ENCODE measurements around the gene MRPS23. TPM values are rescaled to one million over a fixed set of nuclear protein-coding genes. Genes with fewer than 3 reads are reported as not detected.

Gene MRPS23
- total and polyA plus RNA-seq, 5 donors from 2014 or later: 14.0 to 44.0 (median 40.2) TPM

GRCh38 chr17:57834146-57834741, 15.6 kb downstream of the MRPS23 start:
- H3K4me3 ChIP-seq (ENCODE audit: low read depth, low read length): no peak overlapping the region
- H3K36me3 ChIP-seq (ENCODE audit: control insufficient read depth, insufficient read depth, low read length): peaks cover 10% of the 10 kb centered on the region
- H3K27ac Mint-ChIP-seq: peak overlapping the region in 1 of 3 donors; percentile 36
- no peaks in the 10 kb centered on the region for H3K9me3 Mint-ChIP-seq
- H3K9me3 ChIP-seq (ENCODE audit: control insufficient read depth in 2 of 2, low read length in 2 of 2): no peaks in the 10 kb centered on the region
- H3K4me1 Mint-ChIP-seq: peaks cover 0 to 6% (median 2%) of the 10 kb centered on the region in 4 donors
- no peaks in the 10 kb centered on the region for H3K27me3 Mint-ChIP-seq
- peaks cover 5% of the 10 kb centered on the region for H3K36me3 Mint-ChIP-seq
- H3K4me1 ChIP-seq (ENCODE audit: control insufficient read depth, insufficient read depth, low read length, poor library complexity, severe bottlenecking): peaks cover 5% of the 10 kb centered on the region
- H3K4me3 Mint-ChIP-seq: no peak overlapping the region
- ATAC-seq (ENCODE audit: low read depth in 2 of 2): no peak
- H3K27me3 ChIP-seq (ENCODE audit: control insufficient read depth, insufficient read depth, low read length): no peaks in the 10 kb centered on the region
- peak in 1 of 3 donors; percentile 4 for DNase-seq
- no peak overlapping the region for H3K27ac ChIP-seq (ENCODE audit: insufficient read depth, low read length, poor library complexity, severe bottlenecking)

- no peak overlapping the region for H3K4me3 Mint-ChIP-seq
- H3K27me3 Mint-ChIP-seq: no peaks in the 10 kb centered on the region
- peaks cover 0 to 1% (median under 1%) of the 10 kb centered on the region in 4 donors for H3K4me1 Mint-ChIP-seq
- Histone ChIP-seq H3K36me3 (ENCODE audit: control insufficient read depth, insufficient read depth, low read length) (peaks cover 2% of the 10 kb centered on the region), H3K4me3 (ENCODE audit: low read depth, low read length) (peak overlapping the region; percentile 68), H3K4me1 (ENCODE audit: control insufficient read depth, insufficient read depth, low read length, poor library complexity, severe bottlenecking) (peaks cover 5% of the 10 kb centered on the region), H3K27ac (ENCODE audit: insufficient read depth, low read length, poor library complexity, severe bottlenecking) (no peak overlapping the region), H3K9me3 (ENCODE audit: control insufficient read depth in 2 of 2, low read length in 2 of 2) (no peaks in the 10 kb centered on the region), H3K27me3 (ENCODE audit: control insufficient read depth, insufficient read depth, low read length) (no peaks in the 10 kb centered on the region)
- ATAC-seq (ENCODE audit: low read depth in 2 of 2) (peak; percentile 72 to 76), DNase-seq (peak; percentile 56 to 81 (median 64))
- no peaks in the 10 kb centered on the region for H3K9me3 Mint-ChIP-seq
- H3K27ac Mint-ChIP-seq: no peak overlapping the region
- H3K36me3 Mint-ChIP-seq: peaks cover under 1% of the 10 kb centered on the region
Measured at GRCh38 chr17:57833179-57833939, 16.5 kb downstream of the MRPS23 start.

GRCh38 chr17:57832314-57833178, 17.3 kb downstream of the MRPS23 start:
- no peak overlapping the region for H3K4me3 ChIP-seq (ENCODE audit: low read depth, low read length)
- Mint-ChIP-seq H3K4me1 (no peaks in the 10 kb centered on the region), H3K4me3 (peak overlapping the region in 1 of 4 donors; percentile 41), H3K9me3 (no peaks in the 10 kb centered on the region), H3K27ac (no peak overlapping the region), H3K36me3 (no peaks in the 10 kb centered on the region), H3K27me3 (no peaks in the 10 kb centered on the region)
- H3K36me3 ChIP-seq (ENCODE audit: control insufficient read depth, insufficient read depth, low read length): no peaks in the 10 kb centered on the region
- DNase-seq: peak in 1 of 3 donors; percentile 7
- H3K4me1 ChIP-seq (ENCODE audit: control insufficient read depth, insufficient read depth, low read length, poor library complexity, severe bottlenecking): peaks cover 5% of the 10 kb centered on the region
- H3K27me3 ChIP-seq (ENCODE audit: control insufficient read depth, insufficient read depth, low read length): no peaks in the 10 kb centered on the region
- H3K27ac ChIP-seq (ENCODE audit: insufficient read depth, low read length, poor library complexity, severe bottlenecking): no peak overlapping the region
- H3K9me3 ChIP-seq (ENCODE audit: control insufficient read depth in 2 of 2, low read length in 2 of 2): no peaks in the 10 kb centered on the region
- peak in 1 of 2 donors; percentile 20 for ATAC-seq (ENCODE audit: low read depth in 2 of 2)

GRCh38 chr17:57830880-57831279, 19.0 kb downstream of the MRPS23 start:
- H3K4me3 ChIP-seq (ENCODE audit: low read depth, low read length): no peak overlapping the region
- Mint-ChIP-seq H3K27ac (no peak overlapping the region), H3K27me3 (no peaks in the 10 kb centered on the region), H3K36me3 (no peaks in the 10 kb centered on the region), H3K4me3 (no peak overlapping the region), H3K4me1 (no peaks in the 10 kb centered on the region), H3K9me3 (no peaks in the 10 kb centered on the region)
- peaks cover 5% of the 10 kb centered on the region for H3K4me1 ChIP-seq (ENCODE audit: control insufficient read depth, insufficient read depth, low read length, poor library complexity, severe bottlenecking)
- no peak overlapping the region for H3K27ac ChIP-seq (ENCODE audit: insufficient read depth, low read length, poor library complexity, severe bottlenecking)
- ATAC-seq (ENCODE audit: low read depth in 2 of 2) (no peak), DNase-seq (no peak)
- no peaks in the 10 kb centered on the region for H3K36me3 ChIP-seq (ENCODE audit: control insufficient read depth, insufficient read depth, low read length)
- H3K9me3 ChIP-seq (ENCODE audit: control insufficient read depth in 2 of 2, low read length in 2 of 2): no peaks in the 10 kb centered on the region
- no peaks in the 10 kb centered on the region for H3K27me3 ChIP-seq (ENCODE audit: control insufficient read depth, insufficient read depth, low read length)

DNA sequence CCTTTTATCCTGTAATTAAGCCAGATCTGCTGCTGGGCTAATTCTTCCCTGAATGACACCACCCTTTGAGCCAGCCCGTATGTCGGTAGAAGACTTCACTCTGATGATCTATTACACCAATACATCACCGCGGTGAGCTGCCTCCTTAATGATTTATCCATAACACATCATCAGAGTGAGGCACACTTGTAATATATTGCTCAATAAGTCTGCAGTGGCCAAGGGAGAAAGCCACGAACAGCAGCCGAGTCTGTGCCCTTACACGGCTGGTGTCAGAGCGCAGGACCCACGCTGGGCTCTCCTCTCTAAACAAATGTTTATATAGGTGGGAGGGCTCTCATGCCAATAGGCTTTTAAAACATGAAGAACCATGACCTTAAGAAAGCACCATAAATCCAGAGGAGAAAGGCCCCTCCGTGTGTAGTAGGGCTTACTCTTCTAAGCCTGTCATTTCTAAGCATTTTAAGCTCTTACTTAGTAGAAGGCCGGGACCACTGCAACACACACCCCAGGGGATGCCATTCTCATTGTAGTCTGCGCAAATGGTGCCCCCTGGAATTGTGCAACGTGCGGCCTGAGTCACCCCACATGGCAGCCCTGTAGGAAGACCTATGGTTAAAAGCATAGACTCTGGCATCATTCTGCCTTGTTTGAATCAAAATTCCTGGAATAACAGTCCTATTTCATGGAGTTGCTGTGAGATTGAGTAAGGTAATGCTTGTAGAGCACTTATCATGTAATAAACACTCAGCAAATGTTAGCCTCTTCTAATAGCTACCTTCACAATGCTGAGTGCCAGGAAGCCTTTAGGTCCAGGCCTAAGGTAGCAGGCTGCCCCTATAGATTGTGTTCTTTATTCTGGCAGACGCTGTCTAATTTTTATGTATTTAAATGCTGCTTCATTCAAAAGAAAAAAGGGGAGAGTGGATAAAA, 26.1 kb downstream of the MRPS23 start:
- no peak for ATAC-seq (ENCODE audit: low read depth in 2 of 2)

DNA sequence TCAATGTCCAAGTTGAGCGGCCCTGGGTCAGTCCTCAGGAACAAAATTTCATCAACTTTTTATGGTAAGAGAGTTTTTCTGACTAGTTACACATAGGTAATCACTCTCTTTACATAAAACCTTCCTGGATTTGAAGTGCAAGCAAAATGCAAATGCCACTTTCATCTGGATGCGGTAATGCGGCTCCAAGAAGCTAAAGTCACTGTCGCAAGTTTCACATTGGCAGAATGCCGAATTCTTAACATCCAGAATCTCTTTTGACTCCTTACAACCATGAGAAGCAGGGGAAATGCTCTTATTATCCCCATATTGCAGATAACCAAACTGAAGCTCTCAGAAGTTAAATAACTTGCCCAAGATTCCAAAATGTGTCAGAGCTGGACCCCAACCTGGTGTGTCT, 30.0 kb downstream of the MRPS23 start:
- no peak for DNase-seq
- H3K27ac Mint-ChIP-seq: no peak overlapping the region

More for the DNA sequence above, 26.1 kb downstream of the MRPS23 start:
- H3K9me3 Mint-ChIP-seq: no peaks in the 10 kb centered on the region
- H3K36me3 ChIP-seq (ENCODE audit: control insufficient read depth, insufficient read depth, low read length): no peaks in the 10 kb centered on the region
- no peaks in the 10 kb centered on the region for H3K9me3 ChIP-seq (ENCODE audit: control insufficient read depth in 2 of 2, low read length in 2 of 2)
- no peaks in the 10 kb centered on the region for H3K4me1 ChIP-seq (ENCODE audit: control insufficient read depth, insufficient read depth, low read length, poor library complexity, severe bottlenecking)
- H3K27me3 Mint-ChIP-seq: peaks cover 14% of the 10 kb centered on the region
- H3K27me3 ChIP-seq (ENCODE audit: control insufficient read depth, insufficient read depth, low read length): no peaks in the 10 kb centered on the region
- DNase-seq: no peak
- no peaks in the 10 kb centered on the region for H3K4me1 Mint-ChIP-seq
- no peak overlapping the region for H3K4me3 Mint-ChIP-seq
- no peak overlapping the region for H3K4me3 ChIP-seq (ENCODE audit: low read depth, low read length)
- H3K36me3 Mint-ChIP-seq: no peaks in the 10 kb centered on the region
- no peak overlapping the region for H3K27ac Mint-ChIP-seq
- H3K27ac ChIP-seq (ENCODE audit: insufficient read depth, low read length, poor library complexity, severe bottlenecking): no peak overlapping the region

GRCh38 chr17:57819285-57819684, 30.6 kb downstream of the MRPS23 start:
- H3K4me3 ChIP-seq (ENCODE audit: low read depth, low read length): no peak overlapping the region
- ATAC-seq (ENCODE audit: low read depth in 2 of 2) (no peak), DNase-seq (no peak)
- peaks cover 0 to 2% (median 0%) of the 10 kb centered on the region in 7 donors for H3K9me3 Mint-ChIP-seq
- H3K36me3 ChIP-seq (ENCODE audit: control insufficient read depth, insufficient read depth, low read length): no peaks in the 10 kb centered on the region
- H3K4me1 ChIP-seq (ENCODE audit: control insufficient read depth, insufficient read depth, low read length, poor library complexity, severe bottlenecking): no peaks in the 10 kb centered on the region
- peaks cover 30% of the 10 kb centered on the region for H3K27me3 Mint-ChIP-seq
- peaks cover 0 to 1% (median 0%) of the 10 kb centered on the region in 4 donors for H3K4me1 Mint-ChIP-seq
- H3K27me3 ChIP-seq (ENCODE audit: control insufficient read depth, insufficient read depth, low read length): peaks cover 2% of the 10 kb centered on the region
- H3K27ac ChIP-seq (ENCODE audit: insufficient read depth, low read length, poor library complexity, severe bottlenecking): no peak overlapping the region
- H3K4me3 Mint-ChIP-seq: no peak overlapping the region
- H3K27ac Mint-ChIP-seq: no peak overlapping the region
- H3K9me3 ChIP-seq (ENCODE audit: control insufficient read depth in 2 of 2, low read length in 2 of 2): no peaks in the 10 kb centered on the region
- no peaks in the 10 kb centered on the region for H3K36me3 Mint-ChIP-seq

More for the DNA sequence above, 30.0 kb downstream of the MRPS23 start:
- H3K36me3 Mint-ChIP-seq: no peaks in the 10 kb centered on the region
- H3K27me3 ChIP-seq (ENCODE audit: control insufficient read depth, insufficient read depth, low read length): no peaks in the 10 kb centered on the region
- no peak for ATAC-seq (ENCODE audit: low read depth in 2 of 2)
- peaks cover 28% of the 10 kb centered on the region for H3K27me3 Mint-ChIP-seq
- no peaks in the 10 kb centered on the region for H3K9me3 ChIP-seq (ENCODE audit: control insufficient read depth in 2 of 2, low read length in 2 of 2)
- no peaks in the 10 kb centered on the region for H3K4me1 ChIP-seq (ENCODE audit: control insufficient read depth, insufficient read depth, low read length, poor library complexity, severe bottlenecking)
- no peak overlapping the region for H3K4me3 ChIP-seq (ENCODE audit: low read depth, low read length)
- H3K4me1 Mint-ChIP-seq: peaks cover 0 to 1% (median 0%) of the 10 kb centered on the region in 4 donors
- no peak overlapping the region for H3K27ac ChIP-seq (ENCODE audit: insufficient read depth, low read length, poor library complexity, severe bottlenecking)
- H3K9me3 Mint-ChIP-seq: peaks cover 0 to 2% (median 0%) of the 10 kb centered on the region in 7 donors
- no peaks in the 10 kb centered on the region for H3K36me3 ChIP-seq (ENCODE audit: control insufficient read depth, insufficient read depth, low read length)
- H3K4me3 Mint-ChIP-seq: no peak overlapping the region
